ENCODE measurements around the gene UGT1A1.
"Not testable (repeated sequence)": the region's sequence is repeated elsewhere in the genome, so short reads cannot be mapped to it uniquely, and the experiment has no call there.

UGT1A1 gene

GRCh38 chr2:233760043-233760442 is at the start of gene UGT1A1:
TSS of gene UGT1A1 (plus strand) at chr2:233760270. CDS start at chr2:233760288, 18 bp downstream.
- DNase-seq (ENCODE audit: low read depth in 3 of 3) = no peak

GRCh38 chr2:233711312-233712008 is 48.6 kb upstream of the UGT1A1 start:
- peak; percentile 32 to 41 (median 37) for DNase-seq (ENCODE audit: low read depth in 3 of 3)

GRCh38 chr2:233712611-233713261 is 47.3 kb upstream of the UGT1A1 start, which contains the start of gene UGT1A5:
TSS of gene UGT1A5 (plus strand) at chr2:233712907. CDS start at chr2:233712992, 85 bp downstream.
- no peak for DNase-seq (ENCODE audit: low read depth in 3 of 3)

GRCh38 chr2:233713262-233713615 is 46.8 kb upstream of the UGT1A1 start:
- DNase-seq (ENCODE audit: low read depth in 3 of 3) = no peak

GRCh38 chr2:233714121-233714520 is 45.9 kb upstream of the UGT1A1 start:
- no peak for DNase-seq (ENCODE audit: low read depth in 3 of 3)

- no peak for DNase-seq (ENCODE audit: low read depth in 3 of 3)
Measured at GRCh38 chr2:233718552-233718951, 41.5 kb upstream of the UGT1A1 start, which contains the start of gene UGT1A4. TSS of gene UGT1A4 (plus strand) at chr2:233718736. CDS start at chr2:233718821, 85 bp downstream.

GRCh38 chr2:233728723-233729301 is 31.3 kb upstream of the UGT1A1 start, which contains the start of gene UGT1A3:
TSS of gene UGT1A3 (plus strand) at chr2:233729042. CDS start at chr2:233729127, 85 bp downstream.
- no peak for DNase-seq (ENCODE audit: low read depth in 3 of 3)

GRCh38 chr2:233736868-233737653 is 23.0 kb upstream of the UGT1A1 start:
- DNase-seq (ENCODE audit: low read depth in 3 of 3) = not testable (repeated sequence)

GRCh38 chr2:233740870-233741269 is 19.2 kb upstream of the UGT1A1 start:
- no peak for DNase-seq (ENCODE audit: low read depth in 3 of 3)

GRCh38 chr2:233743464-233744259 is 16.4 kb upstream of the UGT1A1 start:
- no peak for DNase-seq (ENCODE audit: low read depth in 3 of 3)

GRCh38 chr2:233745073-233745755 is 14.9 kb upstream of the UGT1A1 start:
- DNase-seq (ENCODE audit: low read depth in 3 of 3) = no peak

- not testable (repeated sequence) for DNase-seq (ENCODE audit: low read depth in 3 of 3)
Measured at GRCh38 chr2:233745838-233746237, 14.2 kb upstream of the UGT1A1 start.

- DNase-seq (ENCODE audit: low read depth in 3 of 3) = no peak
Measured at GRCh38 chr2:233746475-233747282, 13.4 kb upstream of the UGT1A1 start.

GRCh38 chr2:233747283-233747544 is 12.9 kb upstream of the UGT1A1 start:
- no peak for DNase-seq (ENCODE audit: low read depth in 3 of 3)

- not testable (repeated sequence) for DNase-seq (ENCODE audit: low read depth in 3 of 3)
Measured at GRCh38 chr2:233750689-233751088, 9.4 kb upstream of the UGT1A1 start.

- DNase-seq (ENCODE audit: low read depth in 3 of 3) = not testable (repeated sequence)
Measured at GRCh38 chr2:233751212-233752009, 8.7 kb upstream of the UGT1A1 start.

GRCh38 chr2:233754872-233755611 is 5.0 kb upstream of the UGT1A1 start:
- DNase-seq (ENCODE audit: low read depth in 3 of 3) = no peak

GRCh38 chr2:233756429-233757081 is 3.5 kb upstream of the UGT1A1 start:
- DNase-seq (ENCODE audit: low read depth in 3 of 3) = no peak

Data from stimulated activated CD4-positive, alpha-beta T cell treated with anti-CD3 and anti-CD28 coated beads, TNF-alpha, amount 100 ng/mL, for 4 hours (primary cell).